ENCODE data around the gene GJA4. TPM values are rescaled to one million over a fixed set of nuclear protein-coding genes. Genes with fewer than 3 reads are reported as not detected.

Gene GJA4
- total and polyA plus RNA-seq, 2 of the 8 experiments (the other 6 are each of a cell fraction or from before 2014, with no cell fraction given): 3.2 to 3.9 TPM

- H2BK5ac ChIP-seq (ENCODE audit: low read depth, low read length): no peak overlapping the region
- no peak for TF ChIP-seq SIN3A (conservative IDR thresholded peaks at IDR 0.05 in 1 of 2, IDR thresholded peaks at IDR 0.05 in 1 of 2; ENCODE audit: low read depth in 1 of 2, low read length in 2 of 2)
- no peak for TF ChIP-seq RBBP5 (IDR thresholded peaks at IDR 0.05; ENCODE audit: borderline replicate concordance, low read depth, low read length)
- TF ChIP-seq CREB1 (IDR thresholded peaks at IDR 0.05): no peak
- TF ChIP-seq JUND (IDR thresholded peaks at IDR 0.05; ENCODE audit: low read length): no peak
- no peak for TF ChIP-seq CBX5 (IDR thresholded peaks at IDR 0.05; ENCODE audit: low read depth, low read length)
- no peak for TF ChIP-seq CEBPB (IDR thresholded peaks at IDR 0.05; ENCODE audit: low read depth, low read length)
- no peak for TF ChIP-seq TAF1 (IDR thresholded peaks at IDR 0.05; ENCODE audit: low read depth, low read length)
- TF ChIP-seq BRCA1 (IDR thresholded peaks at IDR 0.05; ENCODE audit: low read depth, low read length): no peak
- H3K23ac ChIP-seq (ENCODE audit: insufficient read length): no peak overlapping the region
- H2BK12ac ChIP-seq (ENCODE audit: low read depth, low read length): no peak overlapping the region
- H3K56ac ChIP-seq (replicated peaks; ENCODE audit: insufficient read length, low read depth, low read length): no peak overlapping the region
- H3K79me2 ChIP-seq (ENCODE audit: control insufficient read depth in 1 of 2, insufficient read depth in 2 of 2, low read length in 2 of 2): no peaks in the 10 kb centered on the region
- no peak overlapping the region for H4K8ac ChIP-seq (ENCODE audit: extremely low read depth, insufficient read depth, low read length)
- no peak overlapping the region for H2BK120ac ChIP-seq (replicated peaks; ENCODE audit: low read depth, low read length)
- H3K79me1 ChIP-seq (ENCODE audit: low read depth, low read length): no peaks in the 10 kb centered on the region
- H3K4me2 ChIP-seq (ENCODE audit: insufficient read depth in 1 of 2, low read depth in 2 of 2, low read length in 2 of 2): no peak overlapping the region
- no peak overlapping the region for H2BK15ac ChIP-seq (ENCODE audit: low read length)
- H3K14ac ChIP-seq (ENCODE audit: insufficient read length): no peak overlapping the region
- no peaks in the 10 kb centered on the region for H3K36me3 ChIP-seq (ENCODE audit: control insufficient read depth in 2 of 4, insufficient read depth in 4 of 4, low read length in 3 of 4)
- no peak overlapping the region for H3K4me3 ChIP-seq (ENCODE audit: extremely low read depth in 1 of 4, insufficient read depth in 2 of 4, low read depth in 3 of 4, low read length in 4 of 4)
- H3K4me1 ChIP-seq (replicated peaks in 1 of 4; ENCODE audit: control insufficient read depth in 3 of 4, insufficient read depth in 4 of 4, low read length in 3 of 4): no peaks in the 10 kb centered on the region; a peak in 3 of 7 replicates
- no peak overlapping the region for H3K18ac ChIP-seq (ENCODE audit: extremely low read depth, low read length)
- no peak overlapping the region for H3K9ac ChIP-seq (replicated peaks in 1 of 4; ENCODE audit: extremely low read depth in 1 of 4, low read depth in 3 of 4, low read length in 3 of 4)
- no peaks in the 10 kb centered on the region for H4K20me1 ChIP-seq (replicated peaks in 1 of 2; ENCODE audit: control insufficient read depth in 1 of 2, insufficient read depth in 2 of 2, low read length in 2 of 2)
- no peak overlapping the region for H3K27ac ChIP-seq (ENCODE audit: low read depth, low read length)
- no peaks in the 10 kb centered on the region for H3K27me3 ChIP-seq (replicated peaks in 1 of 4; ENCODE audit: control insufficient read depth in 3 of 4, extremely low read depth in 1 of 4, insufficient read depth in 3 of 4, low read length in 3 of 4)
- CTCF ChIA-PET (ENCODE audit: partially characterized antibody): interaction anchor here (1.0 to 4.2 kb wide), 7 partner anchors 9 to 40 kb away, joined by 3 to 21 read pairs (median 6); no protein-coding TSS in a partner anchor
- H2AK5ac ChIP-seq (ENCODE audit: low read depth, low read length): no peak overlapping the region
- 78% methylated on average over 5 of the region's 5 CpGs; no CpG with 5 or more reads in 1 of the 2 experiments for whole genome bisulfite sequencing, 2 experiments (ENCODE audit: extremely low coverage in 1 of 2, insufficient coverage in 1 of 2, insufficient read length in 1 of 2, insufficient replicate concordance in 2 of 2, low coverage in 1 of 2, low lambda C conversion rate in 2 of 2, missing lambda C conversion rate in 1 of 2)
- H3K4ac ChIP-seq (replicated peaks; ENCODE audit: insufficient read length, low read depth, low read length): no peak overlapping the region
- POLR2A ChIA-PET (ENCODE audit: partially characterized antibody): interaction anchor here (1.1 kb wide), 1 partner anchor 10 kb away, joined by 3 read pairs; no protein-coding TSS in a partner anchor
- peak in 1 of 2 experiments; percentile 26 for DNase-seq (ENCODE audit: low read depth in 1 of 2, low spot score in 2 of 2)
- FAIRE-seq: no peak
- no peak overlapping the region for H4K91ac ChIP-seq (replicated peaks; ENCODE audit: insufficient read length, low read length)
- no peaks in the 10 kb centered on the region for H3K9me3 ChIP-seq (ENCODE audit: insufficient read depth in 2 of 2, low read depth in 1 of 2, low read length in 1 of 2)
- no peak overlapping the region for H4K5ac ChIP-seq (ENCODE audit: insufficient read length, low read depth, low read length)
- H2AFZ ChIP-seq (ENCODE audit: low read length): no peak overlapping the region
- no peak overlapping the region for H2BK20ac ChIP-seq (ENCODE audit: low read length)
- no peaks in the 10 kb centered on the region; the same call in 1 of the 2 replicates for H3K23me2 ChIP-seq (ENCODE audit: low read depth, low read length)
Observed at GRCh38 chr1:34827341-34827941, 34.6 kb downstream of the GJA4 start.
